NT2/D1 (cell line): ENCODE results near the gene KATNA1.

Experiments used
- DNase-seq: peaks from one replicate; pipeline ENCODE4 v3.0.0-alpha.2; 2011; ENCODE audit warnings: low read depth, low spot score
- H3K27me3 ChIP-seq: 2 replicates; pipeline ENCODE4 v1.6.0; 2011; ENCODE audit warnings: mild to moderate bottlenecking; ENCODE audit not compliant: insufficient read length, insufficient read depth
- H3K36me3 ChIP-seq: 2 replicates; pipeline ENCODE4 v1.6.1; 2011; ENCODE audit warnings: mild to moderate bottlenecking, low read length, mixed read lengths; ENCODE audit not compliant: insufficient read depth, insufficient read length
- H3K4me1 ChIP-seq: 2 replicates; pipeline ENCODE4 v1.5.1; 2011; ENCODE audit not compliant: insufficient read depth, insufficient read length
- H3K4me3 ChIP-seq: 2 replicates; pipeline ENCODE4 v1.5.1; 2011; ENCODE audit warnings: low read depth; ENCODE audit not compliant: insufficient read length
- H3K9ac ChIP-seq: 2 replicates; pipeline ENCODE4 v1.6.0; 2011; ENCODE audit warnings: low read depth; ENCODE audit not compliant: insufficient read length
- H3K9me3 ChIP-seq: 2 replicates; pipeline ENCODE4 v1.5.1; 2011; ENCODE audit warnings: mild to moderate bottlenecking, low read length; ENCODE audit not compliant: insufficient read depth
- SUZ12 ChIP-seq: IDR thresholded peaks from 2 replicates; pipeline ENCODE4 v1.6.1; 2011; ENCODE audit not compliant: insufficient read length, insufficient read depth; ENCODE audit errors: extremely low read depth
- YY1 ChIP-seq: IDR thresholded peaks from 2 replicates; pipeline ENCODE4 v1.6.1; 2011; ENCODE audit not compliant: insufficient read length, insufficient read depth
- ZNF274 ChIP-seq: IDR thresholded peaks from 2 replicates; pipeline ENCODE4 v1.6.1; 2011; ENCODE audit warnings: mild to moderate bottlenecking, low read depth, low read length

KATNA1 gene

GRCh38 chr6:149642829-149643580, 5.5 kb downstream of the KATNA1 start:
- no peak overlapping the region for H3K4me3 ChIP-seq
- H3K4me1 ChIP-seq: no peaks in the 10 kb centered on the region
- TF ChIP-seq SUZ12 (no peak), YY1 (no peak), ZNF274 (no peak)
- H3K27me3 ChIP-seq: no peaks in the 10 kb centered on the region
- H3K9me3 ChIP-seq: no peaks in the 10 kb centered on the region
- DNase-seq: no peak
- H3K36me3 ChIP-seq: no peaks in the 10 kb centered on the region
- no peak overlapping the region for H3K9ac ChIP-seq

- Histone ChIP-seq H3K9me3 (no peaks in the 10 kb centered on the region), H3K4me3 (no peak overlapping the region), H3K36me3 (no peaks in the 10 kb centered on the region), H3K4me1 (no peaks in the 10 kb centered on the region), H3K27me3 (no peaks in the 10 kb centered on the region), H3K9ac (no peak overlapping the region)
- TF ChIP-seq YY1: no peak
- DNase-seq: no peak
These were observed 12.4 kb downstream of the KATNA1 start for GRCh38 chr6:149636124-149636523.

DNA sequence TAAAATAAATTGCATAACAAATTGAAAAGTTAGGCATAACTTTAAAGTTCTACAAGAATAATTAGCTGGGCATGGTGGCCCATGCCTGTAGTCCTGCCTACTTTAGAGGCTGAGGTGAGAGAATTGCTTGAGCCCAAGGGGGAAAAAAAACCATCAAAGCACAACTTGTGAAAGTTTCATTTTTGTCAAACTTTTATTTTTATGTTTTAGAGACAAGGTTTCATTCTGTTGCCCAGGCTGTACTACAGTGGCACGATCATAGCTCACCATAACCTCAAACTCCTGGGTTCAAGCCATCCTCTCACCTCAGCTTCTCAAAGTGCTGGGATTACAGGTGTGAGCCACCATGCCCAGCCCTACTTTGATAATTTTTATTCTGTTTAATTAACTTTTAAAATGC, 14.2 kb downstream of the KATNA1 start:
- no peak overlapping the region for H3K9ac ChIP-seq
- H3K27me3 ChIP-seq: no peaks in the 10 kb centered on the region
- no peak overlapping the region for H3K4me3 ChIP-seq
- H3K9me3 ChIP-seq: no peaks in the 10 kb centered on the region
- no peaks in the 10 kb centered on the region for H3K36me3 ChIP-seq
- H3K4me1 ChIP-seq: no peaks in the 10 kb centered on the region
- TF ChIP-seq YY1: no peak
- DNase-seq: no peak

DNA sequence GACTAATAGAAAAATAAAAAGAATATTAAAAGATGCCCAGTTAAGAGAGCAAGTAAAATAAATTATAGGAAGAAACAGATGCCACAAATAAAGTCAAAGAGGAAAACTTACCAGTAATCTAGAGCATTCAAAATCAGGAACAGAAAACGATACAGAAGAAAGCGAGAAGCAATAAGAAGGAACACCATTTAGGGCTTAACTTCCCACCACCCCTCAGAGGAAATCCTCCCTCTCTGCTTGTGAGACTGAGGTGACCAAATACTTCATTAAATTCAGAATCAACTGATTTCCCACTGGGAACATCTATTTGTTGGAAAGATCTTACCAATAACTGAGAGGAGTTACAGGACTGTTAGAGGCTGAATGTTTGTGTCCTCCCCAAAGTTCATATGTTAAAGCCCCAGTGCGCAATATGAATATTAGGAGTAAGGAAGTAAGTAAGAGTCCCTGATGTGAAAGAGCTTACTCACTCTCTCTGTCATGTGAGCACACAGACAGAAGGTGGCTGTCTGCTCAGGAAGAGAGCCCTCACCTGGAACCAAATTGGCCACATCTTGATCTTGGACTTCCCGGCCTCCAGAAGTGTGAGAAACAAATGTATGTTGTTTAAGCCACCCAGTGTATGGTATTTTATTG, 19.5 kb downstream of the KATNA1 start:
- TF ChIP-seq YY1 (no peak), ZNF274 (no peak), SUZ12 (no peak)
- Histone ChIP-seq H3K27me3 (no peaks in the 10 kb centered on the region), H3K9me3 (no peaks in the 10 kb centered on the region), H3K9ac (no peak overlapping the region), H3K36me3 (no peaks in the 10 kb centered on the region), H3K4me3 (no peak overlapping the region), H3K4me1 (no peaks in the 10 kb centered on the region)
- DNase-seq: no peak

GRCh38 chr6:149627672-149628071, 20.8 kb downstream of the KATNA1 start:
- Histone ChIP-seq H3K4me3 (no peak overlapping the region), H3K4me1 (no peaks in the 10 kb centered on the region), H3K9ac (no peak overlapping the region), H3K36me3 (peaks cover 2% of the 10 kb centered on the region), H3K9me3 (no peaks in the 10 kb centered on the region), H3K27me3 (no peaks in the 10 kb centered on the region)
- DNase-seq: no peak
- TF ChIP-seq SUZ12 (no peak), YY1 (no peak), ZNF274 (no peak)

GRCh38 chr6:149615805-149616204, 32.7 kb downstream of the KATNA1 start:
- Histone ChIP-seq H3K9ac (no peak overlapping the region), H3K4me1 (no peaks in the 10 kb centered on the region), H3K9me3 (peaks cover 5% of the 10 kb centered on the region; the same call in 1 of the 2 replicates), H3K36me3 (no peaks in the 10 kb centered on the region), H3K4me3 (no peak overlapping the region), H3K27me3 (no peaks in the 10 kb centered on the region)
- no peak for DNase-seq
- TF ChIP-seq ZNF274: no peak
- no peak for TF ChIP-seq YY1
- TF ChIP-seq SUZ12: no peak

- Histone ChIP-seq H3K9ac (no peak overlapping the region), H3K36me3 (no peaks in the 10 kb centered on the region), H3K4me3 (no peak overlapping the region), H3K4me1 (no peaks in the 10 kb centered on the region), H3K27me3 (no peaks in the 10 kb centered on the region), H3K9me3 (peaks cover 5% of the 10 kb centered on the region; the same call in 1 of the 2 replicates)
- no peak for DNase-seq
- no peak for TF ChIP-seq ZNF274
- TF ChIP-seq SUZ12: no peak
- TF ChIP-seq YY1: no peak
These were observed 34.2 kb downstream of the KATNA1 start for GRCh38 chr6:149614337-149614736.
